Fibroblast of lung (primary cell): ENCODE measurements around the gene PSMD1. TPM values are rescaled to one million over a fixed set of nuclear protein-coding genes. Genes with fewer than 3 reads are reported as not detected.

Experiments used
- DNase-seq, 2 donors: peaks; one replicate each; pipeline versions ENCODE4 v3.0.0 to v3.0.0-alpha.2; 2010; ENCODE audit warnings: low read depth in 2 of 2
- H2AFZ ChIP-seq: 2 replicates; pipeline ENCODE4 v1.5.1; 2012; ENCODE audit warnings: low read length, control low read depth, inconsistent platforms
- H3K27ac ChIP-seq: 2 replicates; pipeline ENCODE4 v1.5.1; 2011; ENCODE audit warnings: low read length, control low read depth; ENCODE audit not compliant: insufficient read depth
- H3K27me3 ChIP-seq: 2 replicates; pipeline ENCODE4 v1.5.1; 2011; ENCODE audit warnings: mild to moderate bottlenecking, low read length; ENCODE audit not compliant: control insufficient read depth, insufficient read depth
- H3K36me3 ChIP-seq: 2 replicates; pipeline ENCODE4 v1.5.1; 2011; ENCODE audit warnings: low read length; ENCODE audit not compliant: control insufficient read depth, insufficient read depth
- H3K4me1 ChIP-seq: 2 replicates; pipeline ENCODE4 v1.5.1; 2011; ENCODE audit warnings: low read length; ENCODE audit not compliant: control insufficient read depth, insufficient read depth; ENCODE audit errors: extremely low read depth
- H3K4me2 ChIP-seq: 2 replicates; pipeline ENCODE4 v1.5.1; 2011; ENCODE audit warnings: low read length, control low read depth; ENCODE audit not compliant: insufficient read depth; ENCODE audit errors: extremely low read depth
- H3K4me3 ChIP-seq, 4 experiments: fragments of 200-600 bp in 1 of 4; sonication (generic) in 1 of 4; replicated peaks in 1 of 4; 2 replicates each; pipeline ENCODE4 v1.5.1; 2011 to 2016; ENCODE audit warnings: low read length in 4 of 4, low read depth in 3 of 4, mild to moderate bottlenecking in 3 of 4, control low read depth in 2 of 4, inconsistent platforms in 1 of 4, mixed read lengths in 1 of 4; ENCODE audit not compliant: insufficient read depth in 1 of 4; ENCODE audit errors: control extremely low read depth in 1 of 4
- H3K79me2 ChIP-seq: 2 replicates; pipeline ENCODE4 v1.5.1; 2012; ENCODE audit warnings: mild to moderate bottlenecking, low read length, inconsistent platforms; ENCODE audit not compliant: control insufficient read depth, insufficient read depth
- H3K9ac ChIP-seq: 2 replicates; pipeline ENCODE4 v1.5.1; 2011; ENCODE audit warnings: mild to moderate bottlenecking, low read length, control low read depth; ENCODE audit not compliant: insufficient read depth
- H3K9me3 ChIP-seq: 2 replicates; pipeline ENCODE4 v1.5.1; 2012; ENCODE audit warnings: low read depth, low read length; ENCODE audit not compliant: control insufficient read depth, insufficient read depth
- H4K20me1 ChIP-seq: 2 replicates; pipeline ENCODE4 v1.5.1; 2011; ENCODE audit warnings: low read length; ENCODE audit not compliant: control insufficient read depth, insufficient read depth; ENCODE audit errors: extremely low read depth
- EZH2 ChIP-seq: IDR thresholded peaks from 2 replicates; pipeline ENCODE4 v1.5.1; 2012; ENCODE audit warnings: low read length, control low read depth, mild to moderate bottlenecking; ENCODE audit errors: missing control alignments
- polyA plus RNA-seq, 2 donors: library from polyadenylated mRNA; depleted of rRNA in 1 of 2; stranded (reverse) in 1 of 2; unstranded in 1 of 2; fragments of >200 nt; gene quantifications; 2 replicates each; pipeline ENCODE4 v1.2.1, GENCODE V29; 2011 to 2012; ENCODE audit warnings: missing spikeins in 1 of 2
- total RNA-seq: library from RNA; depleted of rRNA; stranded (reverse); fragments of >200 nt; gene quantifications from 2 replicates; pipeline ENCODE4 v1.2.1, GENCODE V29; 2014
- TF ChIP-seq, protein P1 (sequence below), 2 donors: IDR thresholded peaks in 1 of 2; conservative IDR thresholded peaks in 1 of 2; 1 replicate in 1 of 2; 2 replicates in 1 of 2; pipeline ENCODE4 v1.5.1; 2011 to 2012; ENCODE audit warnings: low read length in 2 of 2, control low read depth in 1 of 2, inconsistent platforms in 1 of 2, low read depth in 1 of 2, mild to moderate bottlenecking in 1 of 2

The PSMD1 gene
- total and polyA plus RNA-seq, 2 donors (not counting 1 experiment from before 2014, with no cell fraction given), result 125 to 144 TPM

DNA sequence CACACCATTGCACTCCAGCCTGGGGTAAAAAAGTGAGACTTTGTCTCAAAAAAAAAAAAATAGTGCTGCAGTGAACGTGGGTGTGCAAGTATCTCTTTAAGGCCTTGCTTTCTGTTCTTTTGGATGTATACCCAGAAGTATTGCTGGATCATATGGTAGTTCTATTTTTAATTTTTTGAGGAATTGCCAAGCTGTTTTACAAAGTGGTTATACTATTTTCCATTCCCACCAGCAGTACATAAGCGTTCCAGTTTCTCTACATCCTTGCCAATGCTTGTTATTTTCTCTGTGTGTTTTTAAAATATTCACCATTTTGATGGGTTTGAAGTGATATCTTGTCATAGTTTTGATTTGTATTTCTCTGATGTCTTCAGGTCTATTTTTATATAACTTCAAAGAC, 154.8 kb downstream of the PSMD1 start:
- peak in 1 of 2 donors; percentile 64 for DNase-seq
- Histone ChIP-seq H3K4me1 (no peaks in the 10 kb centered on the region), H3K79me2 (no peaks in the 10 kb centered on the region), H3K27me3 (no peaks in the 10 kb centered on the region), H3K36me3 (peaks cover 24% of the 10 kb centered on the region), H3K9ac (no peak overlapping the region), H2AFZ (no peak overlapping the region), H4K20me1 (no peaks in the 10 kb centered on the region), H3K9me3 (no peaks in the 10 kb centered on the region), H3K4me3 (no peak overlapping the region), H3K27ac (no peak overlapping the region), H3K4me2 (no peak overlapping the region)
- no peak for TF ChIP-seq EZH2
- TF ChIP-seq, protein P1, sequence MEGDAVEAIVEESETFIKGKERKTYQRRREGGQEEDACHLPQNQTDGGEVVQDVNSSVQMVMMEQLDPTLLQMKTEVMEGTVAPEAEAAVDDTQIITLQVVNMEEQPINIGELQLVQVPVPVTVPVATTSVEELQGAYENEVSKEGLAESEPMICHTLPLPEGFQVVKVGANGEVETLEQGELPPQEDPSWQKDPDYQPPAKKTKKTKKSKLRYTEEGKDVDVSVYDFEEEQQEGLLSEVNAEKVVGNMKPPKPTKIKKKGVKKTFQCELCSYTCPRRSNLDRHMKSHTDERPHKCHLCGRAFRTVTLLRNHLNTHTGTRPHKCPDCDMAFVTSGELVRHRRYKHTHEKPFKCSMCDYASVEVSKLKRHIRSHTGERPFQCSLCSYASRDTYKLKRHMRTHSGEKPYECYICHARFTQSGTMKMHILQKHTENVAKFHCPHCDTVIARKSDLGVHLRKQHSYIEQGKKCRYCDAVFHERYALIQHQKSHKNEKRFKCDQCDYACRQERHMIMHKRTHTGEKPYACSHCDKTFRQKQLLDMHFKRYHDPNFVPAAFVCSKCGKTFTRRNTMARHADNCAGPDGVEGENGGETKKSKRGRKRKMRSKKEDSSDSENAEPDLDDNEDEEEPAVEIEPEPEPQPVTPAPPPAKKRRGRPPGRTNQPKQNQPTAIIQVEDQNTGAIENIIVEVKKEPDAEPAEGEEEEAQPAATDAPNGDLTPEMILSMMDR (conservative IDR thresholded peaks at IDR 0.05 in 1 of 2, IDR thresholded peaks at IDR 0.05 in 1 of 2; ENCODE audit: low read depth in 1 of 2, low read length in 2 of 2), result no peak

DNA sequence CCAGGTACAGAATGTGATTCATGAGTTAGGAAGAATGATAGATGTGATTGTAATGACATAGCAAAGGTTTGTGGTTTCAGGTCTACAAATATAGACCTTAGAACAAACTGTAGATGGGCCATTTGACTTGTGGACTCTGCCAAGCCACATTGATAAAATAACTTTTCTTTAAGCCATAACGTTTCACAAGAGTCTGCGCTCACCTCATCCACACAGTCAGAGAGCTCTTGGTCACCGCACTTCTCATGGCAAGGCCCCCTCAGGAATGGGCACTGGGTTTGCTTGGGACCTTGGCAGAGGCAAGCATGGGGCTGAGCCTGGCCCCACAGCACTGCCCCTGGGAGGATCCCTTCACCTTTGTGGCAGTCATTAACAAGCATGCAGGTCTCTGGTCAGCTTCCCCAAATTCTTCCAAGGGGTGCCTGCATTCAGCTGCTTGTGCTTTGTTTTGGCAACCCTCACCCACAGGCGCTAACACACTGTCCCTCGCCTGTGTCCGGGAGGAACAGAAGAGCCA, 155.7 kb downstream of the PSMD1 start:
- Histone ChIP-seq H3K4me2 (no peak overlapping the region), H3K36me3 (peaks cover 23% of the 10 kb centered on the region), H3K4me1 (no peaks in the 10 kb centered on the region), H3K79me2 (no peaks in the 10 kb centered on the region), H2AFZ (no peak overlapping the region), H4K20me1 (no peaks in the 10 kb centered on the region), H3K4me3 (no peak overlapping the region), H3K27ac (no peak overlapping the region), H3K9me3 (no peaks in the 10 kb centered on the region), H3K9ac (no peak overlapping the region), H3K27me3 (no peaks in the 10 kb centered on the region)
- TF ChIP-seq, protein P1 (conservative IDR thresholded peaks at IDR 0.05 in 1 of 2, IDR thresholded peaks at IDR 0.05 in 1 of 2; ENCODE audit: low read depth in 1 of 2, low read length in 2 of 2), result no peak
- no peak for TF ChIP-seq EZH2
- DNase-seq, result peak in 1 of 2 donors; percentile 93

DNA sequence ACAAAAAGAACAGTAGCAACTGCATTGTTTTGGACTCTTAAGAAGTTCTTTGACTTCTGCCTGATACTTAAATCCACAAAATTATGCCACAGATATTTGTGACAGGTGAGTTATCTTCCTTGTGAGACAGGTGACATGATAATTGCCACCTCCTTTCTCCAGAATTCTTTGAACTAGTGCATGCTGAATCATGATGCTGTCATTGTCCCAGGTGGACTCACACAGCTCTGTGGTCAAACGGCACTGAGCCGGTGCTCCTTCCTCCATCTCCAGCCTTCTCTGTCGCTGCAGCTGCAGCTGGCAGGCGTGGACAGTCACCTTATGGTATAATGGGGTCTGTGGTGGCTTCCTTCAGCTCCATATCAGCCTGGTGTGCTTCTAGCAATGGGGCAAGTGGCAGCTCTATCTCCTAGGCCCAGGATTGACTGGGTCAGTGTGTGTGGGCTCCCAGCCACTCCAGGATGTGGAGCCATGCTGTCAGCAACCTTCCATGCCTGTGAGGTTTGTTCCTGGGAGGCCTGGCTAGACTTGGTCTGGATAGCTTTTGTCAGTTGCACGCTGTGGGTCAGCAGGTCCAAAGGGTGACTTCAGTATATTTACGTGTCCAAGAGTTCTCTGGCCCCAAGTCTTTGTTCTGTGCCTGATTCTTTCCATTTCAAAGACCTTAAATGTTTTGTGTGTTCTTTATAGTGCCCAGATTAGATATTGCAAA, 157.4 kb downstream of the PSMD1 start:
- DNase-seq, result no peak
- no peaks in the 10 kb centered on the region for H3K27me3 ChIP-seq
- no peak overlapping the region for H3K4me2 ChIP-seq
- H3K27ac ChIP-seq, result no peak overlapping the region
- no peaks in the 10 kb centered on the region for H3K4me1 ChIP-seq
- no peaks in the 10 kb centered on the region for H3K79me2 ChIP-seq
- no peak overlapping the region for H3K9ac ChIP-seq
- H3K36me3 ChIP-seq, result peaks cover 17% of the 10 kb centered on the region
- no peaks in the 10 kb centered on the region for H4K20me1 ChIP-seq
- H2AFZ ChIP-seq, result no peak overlapping the region
- TF ChIP-seq, protein P1 (conservative IDR thresholded peaks at IDR 0.05 in 1 of 2, IDR thresholded peaks at IDR 0.05 in 1 of 2; ENCODE audit: low read depth in 1 of 2, low read length in 2 of 2), result no peak
- no peak for TF ChIP-seq EZH2
- no peak overlapping the region for H3K4me3 ChIP-seq
- no peaks in the 10 kb centered on the region for H3K9me3 ChIP-seq
